ENCODE results near the gene OR7A10.

Gene OR7A10

DNA sequence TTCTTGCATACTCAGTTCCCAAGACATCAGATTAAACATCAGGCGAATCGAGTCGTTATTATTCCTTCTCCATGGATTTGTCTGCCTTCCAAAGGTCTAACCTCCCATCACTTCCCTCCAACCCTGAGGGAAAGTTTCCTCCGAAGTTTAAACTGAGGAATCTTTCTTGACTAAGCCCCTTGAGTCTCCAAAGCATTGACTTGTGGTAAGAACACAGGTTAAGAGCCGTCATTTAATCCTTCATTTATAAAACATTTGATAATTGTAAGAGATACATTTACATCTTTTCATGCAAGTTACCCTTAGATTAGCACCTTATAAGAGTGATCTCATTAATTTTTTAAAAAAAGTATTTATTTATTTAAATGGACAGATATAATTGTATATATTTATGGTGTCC, at the start of gene OR7A10:
TSS of gene OR7A10 (minus strand) at position 101 of the 400 bp plus-strand sequence. CDS start 7,045 bp downstream, outside the sequence.
- DNase-seq: no peak

DNA sequence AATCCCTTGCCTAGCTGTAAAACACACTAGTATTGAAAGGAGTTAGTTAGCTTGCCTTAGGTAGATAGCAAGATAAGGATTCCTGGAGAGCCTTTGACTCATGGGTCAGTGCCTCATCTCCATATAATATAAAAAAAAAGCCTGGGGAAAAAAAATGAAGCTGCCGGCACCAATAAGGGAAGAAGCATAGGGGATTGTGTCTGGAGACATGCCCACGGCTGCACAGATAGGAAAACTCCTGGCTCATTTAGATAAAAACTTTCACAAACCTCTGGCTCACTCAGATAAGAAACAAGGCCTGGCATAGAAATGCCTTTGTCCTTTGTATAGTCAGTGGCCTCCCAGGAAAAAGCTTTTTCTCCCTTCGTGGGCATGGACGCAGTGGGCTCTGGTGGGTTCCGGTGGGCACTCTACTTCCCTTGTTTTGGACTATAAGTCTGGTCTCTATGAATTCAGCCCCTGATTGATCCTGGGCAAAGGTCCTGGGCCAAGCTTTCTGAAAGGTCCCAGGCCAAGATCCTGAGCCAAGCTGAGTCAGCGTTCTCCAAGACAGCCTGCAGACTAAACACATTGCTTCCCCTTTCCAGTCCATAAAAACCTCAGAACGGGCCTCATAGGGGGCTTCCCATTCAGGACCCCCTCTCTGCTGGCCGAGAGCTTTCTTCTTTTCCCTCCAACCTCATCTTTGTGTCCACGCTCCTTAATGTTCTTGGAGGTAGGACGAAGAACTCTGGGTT, 42.1 kb upstream of the OR7A10 start:
- DNase-seq: no peak

GRCh38 chr19:14889994-14890642, 41.4 kb upstream of the OR7A10 start:
- no peak for DNase-seq

- no peak for DNase-seq
Observed at GRCh38 chr19:14886032-14886431, 37.3 kb upstream of the OR7A10 start, which contains the start of gene OR7A17. Gene OR7A17 (minus strand): TSS chr19:14886132. CDS start chr19:14881355, 4,777 bp downstream.

DNA sequence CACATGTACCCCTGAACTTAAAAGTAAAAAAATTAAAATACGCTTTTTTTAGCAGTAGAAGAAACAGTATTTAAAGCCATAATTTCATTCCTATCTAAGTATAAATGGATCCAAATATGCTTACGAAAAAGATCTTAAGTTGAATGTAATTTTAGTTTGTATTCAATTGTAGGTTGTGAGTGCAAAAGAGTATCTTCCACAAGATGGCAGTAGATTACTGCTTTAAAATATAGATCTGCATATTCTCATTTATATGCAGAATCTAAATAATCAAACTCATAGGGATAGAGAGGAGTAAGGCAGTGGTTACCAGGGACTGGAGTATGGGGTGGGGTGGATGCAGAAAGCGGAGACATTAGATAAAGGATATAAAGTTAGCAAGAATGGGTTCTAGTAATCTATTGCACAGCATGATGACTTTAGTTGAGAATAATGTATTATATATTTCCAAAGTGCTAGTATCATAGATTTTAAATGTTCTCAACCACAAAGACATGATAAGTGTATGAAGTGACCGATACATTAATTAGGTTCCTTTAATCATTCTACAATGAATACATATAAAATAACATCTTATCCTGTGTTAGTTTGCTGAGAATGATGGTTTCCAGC, 23.0 kb upstream of the OR7A10 start:
- no peak for DNase-seq

DNA sequence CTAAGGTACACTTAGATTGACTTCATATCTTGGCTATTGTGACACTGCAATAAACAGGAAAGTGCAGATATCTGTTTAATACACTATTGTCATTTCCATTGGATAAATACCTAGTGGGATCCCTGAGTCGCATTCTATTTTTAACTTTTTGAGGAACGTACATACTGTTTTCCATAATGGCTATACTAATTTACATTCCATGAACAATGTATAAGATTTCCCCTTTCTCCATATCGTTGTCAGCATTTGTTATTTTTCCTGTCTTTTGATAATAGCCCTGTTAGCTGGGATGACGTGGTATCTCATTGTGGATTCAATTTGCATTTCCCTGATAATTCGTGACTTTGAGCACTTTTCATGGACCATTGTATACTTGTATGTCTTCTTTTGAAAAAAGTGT, 19.8 kb upstream of the OR7A10 start:
- DNase-seq: no peak

- no peak for DNase-seq
Observed at GRCh38 chr19:14843578-14843977, 5.1 kb downstream of the OR7A10 start.

DNA sequence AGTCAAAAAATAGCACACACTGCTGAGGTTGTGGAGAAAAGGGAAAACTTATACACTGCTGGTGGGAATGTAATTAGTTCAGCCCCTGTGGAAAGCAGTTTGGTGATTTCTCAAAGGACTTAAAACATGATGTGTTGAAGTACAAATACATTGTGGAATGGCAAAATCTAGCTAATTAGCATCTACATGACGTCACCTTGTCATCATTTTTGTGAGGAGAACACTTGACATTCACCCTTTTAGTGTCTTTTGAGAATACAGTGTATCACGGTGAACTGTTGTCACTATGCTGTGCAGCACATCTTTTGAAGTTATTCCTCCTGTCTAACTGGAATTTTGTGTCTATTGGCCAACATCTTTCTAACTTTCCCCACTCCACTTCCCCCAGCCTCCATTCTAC, 5.6 kb downstream of the OR7A10 start:
- DNase-seq: no peak

- DNase-seq: no peak
Observed at GRCh38 chr19:14840206-14840605, 8.5 kb downstream of the OR7A10 start.

DNA sequence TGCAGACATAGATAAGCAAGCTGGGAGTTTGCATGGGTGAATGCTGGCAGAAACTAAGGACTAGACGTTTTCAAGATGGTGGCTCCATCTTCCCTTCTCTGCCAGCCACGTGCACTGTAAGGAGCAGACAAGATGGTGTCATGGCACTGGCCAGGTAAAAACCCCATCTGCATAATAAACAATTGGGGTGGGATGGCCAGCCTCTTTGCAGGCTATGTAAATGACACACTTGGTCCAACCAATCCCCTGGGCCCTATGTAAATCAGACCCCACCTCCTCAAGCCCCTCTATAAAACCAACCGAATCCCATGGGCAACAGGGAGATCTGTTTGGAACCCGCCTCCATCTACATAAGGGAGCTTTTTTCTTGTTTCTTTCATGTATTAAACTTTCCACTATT, 11.3 kb downstream of the OR7A10 start:
- DNase-seq: no peak

DNA sequence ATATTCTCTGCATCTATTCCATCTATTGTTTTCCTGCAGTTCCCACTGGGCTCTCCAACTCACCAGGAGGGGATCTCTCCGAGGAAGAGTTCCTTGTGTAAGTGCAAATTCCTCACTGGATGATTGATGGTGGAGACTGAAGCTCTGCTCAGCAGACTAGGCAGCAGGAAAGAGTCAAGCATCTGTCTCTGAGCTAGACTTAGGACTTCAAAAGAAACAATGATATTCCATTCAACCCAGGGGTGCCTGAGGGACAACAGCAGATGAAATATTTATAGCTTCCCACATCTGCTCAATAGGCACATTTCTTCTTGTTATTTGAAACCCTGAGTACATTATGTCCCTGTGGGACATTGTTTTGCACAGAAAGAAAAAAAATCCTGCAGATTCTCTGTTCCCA, 13.7 kb downstream of the OR7A10 start, which contains the start of the genes OR7A5 and OR7C1:
TSS of gene OR7A5 (minus strand) at position 175 of the 400 bp plus-strand sequence. CDS start 6,944 bp downstream, outside the sequence.
TSS of gene OR7C1 (minus strand) at position 175 of the 400 bp plus-strand sequence. CDS start 35,049 bp downstream, outside the sequence.
- no peak for DNase-seq

GRCh38 chr19:14830702-14831101, 18.0 kb downstream of the OR7A10 start:
- DNase-seq: no peak

GRCh38 chr19:14826006-14826405, 22.7 kb downstream of the OR7A10 start:
- no peak for DNase-seq

DNA sequence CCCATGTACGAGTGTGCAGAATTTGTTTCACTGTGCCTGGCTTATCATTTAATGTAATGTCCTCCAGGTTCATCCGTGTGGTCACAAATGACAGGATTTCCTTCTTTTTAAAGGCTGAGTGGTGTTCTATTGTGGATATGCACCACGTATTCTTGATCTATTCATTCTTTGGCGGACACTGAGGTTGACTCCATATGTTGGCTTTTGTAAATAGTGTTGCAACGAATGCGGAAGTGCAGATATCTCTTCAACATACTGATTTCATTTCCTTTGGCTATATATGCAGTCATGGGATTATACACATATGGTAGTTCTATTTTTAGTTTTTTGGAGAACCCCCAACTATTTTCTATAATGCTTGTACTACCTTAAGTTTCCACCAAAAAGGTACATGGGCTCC, 26.8 kb downstream of the OR7A10 start:
- no peak for DNase-seq

GRCh38 chr19:14818588-14818987, 30.1 kb downstream of the OR7A10 start:
- no peak for DNase-seq

DNA sequence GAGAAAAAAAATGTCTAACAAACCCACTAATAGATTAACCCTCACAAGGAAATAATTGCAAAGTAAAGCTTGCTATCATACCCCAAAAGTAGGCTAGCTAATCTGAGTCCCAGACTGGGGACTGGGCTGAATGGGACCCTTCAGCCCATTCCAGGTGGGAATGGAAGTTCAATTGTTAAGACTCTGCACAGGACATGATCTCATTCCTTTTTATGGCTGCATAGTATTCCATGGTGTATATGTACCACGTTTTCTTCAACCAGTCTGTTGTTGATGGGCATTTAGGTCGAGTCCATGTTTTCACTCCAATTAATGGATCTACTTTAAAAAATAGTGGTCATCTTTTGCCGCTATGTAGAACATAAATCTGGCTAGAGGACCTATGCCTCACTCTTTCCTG, 31.7 kb downstream of the OR7A10 start:
- no peak for DNase-seq

DNA sequence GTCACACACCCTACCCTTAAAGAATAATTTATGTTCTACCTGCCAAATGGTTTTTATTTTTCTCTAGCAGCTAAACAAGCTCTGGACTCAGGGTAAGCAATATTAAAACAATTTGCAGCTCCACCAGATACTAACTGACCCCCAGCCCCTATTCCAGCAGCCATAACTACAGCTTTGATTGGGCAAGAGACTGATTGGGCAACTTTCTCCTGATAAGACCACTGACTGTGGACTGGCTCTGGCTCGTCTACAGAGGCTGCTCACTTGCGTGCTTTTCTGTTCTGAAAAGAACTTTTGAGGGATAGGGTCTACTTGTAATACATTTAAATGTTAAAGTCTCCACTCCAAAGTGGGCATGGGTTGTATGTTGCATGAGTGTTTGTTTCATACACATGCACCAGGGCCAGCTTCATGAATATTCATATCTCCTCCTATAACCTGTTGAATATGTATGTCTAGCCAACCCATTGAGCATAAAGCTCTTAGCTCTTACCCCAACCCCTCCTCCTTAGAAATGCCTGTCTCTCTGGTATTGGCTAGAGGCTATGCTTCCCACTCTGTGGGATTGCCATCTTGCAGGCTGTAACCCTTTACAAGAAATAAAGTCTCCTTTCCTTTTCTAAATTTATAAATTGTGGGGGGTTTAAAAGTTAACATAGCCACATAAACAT, 33.6 kb downstream of the OR7A10 start:
- no peak for DNase-seq

GRCh38 chr19:14809272-14810057, 39.3 kb downstream of the OR7A10 start:
- no peak for DNase-seq

GRCh38 chr19:14804765-14805164, 44.0 kb downstream of the OR7A10 start:
- no peak for DNase-seq

DNA sequence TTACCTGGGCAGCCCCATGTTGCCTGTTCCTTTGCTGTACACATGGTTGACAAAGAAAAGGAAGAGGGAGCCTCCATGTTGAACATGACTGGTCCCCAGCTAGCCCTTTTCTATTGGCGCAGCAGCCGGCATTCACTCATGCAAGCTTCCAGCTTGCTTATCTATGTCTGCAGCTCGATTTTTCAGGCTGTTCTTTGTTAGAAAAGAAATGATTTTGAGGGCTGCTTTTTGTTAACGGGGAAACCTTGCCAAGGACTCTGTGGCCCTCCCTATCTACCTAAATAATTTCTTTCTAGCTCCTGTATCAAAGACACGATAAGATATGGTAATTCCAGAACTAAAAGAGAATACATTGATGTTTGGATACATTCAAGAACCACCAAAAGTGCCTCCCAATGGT, 50.0 kb downstream of the OR7A10 start:
- DNase-seq: no peak

- DNase-seq: no peak
Observed at GRCh38 chr19:14796021-14796420, 52.7 kb downstream of the OR7A10 start.

GRCh38 chr19:14795078-14795721, 53.5 kb downstream of the OR7A10 start:
- DNase-seq: no peak

Data from activated CD8-positive, alpha-beta memory T cell treated with anti-CD3 and anti-CD28 coated beads, Interleukin-2, amount 50 U/mL, for 4 hours (primary cell).